GM23338 (cell line): ENCODE data around the gene DCLK1. TPM values are rescaled to one million over a fixed set of nuclear protein-coding genes. Genes with fewer than 3 reads are reported as not detected.

Source experiments
- ATAC-seq: fragments of 200-7000 bp; cut with Tn5 transposase; 3 replicates; pipeline ENCODE4 v1.9.1; 2020
- DNase-seq: peaks from one replicate; pipeline ENCODE4 v3.0.0-alpha.2; 2015; ENCODE audit warnings: low spot score
- H2AFZ ChIP-seq: fragments of 200-600 bp; sonication (generic); 2 replicates; pipeline ENCODE4 v1.8.0; 2016; ENCODE audit warnings: antibody characterized with exemption, mild to moderate bottlenecking, moderate library complexity
- H3F3A ChIP-seq: fragments of 200-600 bp; sonication (generic); replicated peaks from 2 replicates; pipeline ENCODE4 v1.8.0; 2017; ENCODE audit warnings: antibody characterized with exemption, mixed run types, low read depth
- H3K27ac ChIP-seq: fragments of 200-600 bp; sonication (generic); 2 replicates; pipeline ENCODE4 v1.6.1; 2016; ENCODE audit warnings: low read depth
- H3K27me3 ChIP-seq: fragments of 200-600 bp; sonication (generic); 2 replicates; pipeline ENCODE4 v1.8.0; 2016; ENCODE audit warnings: mild to moderate bottlenecking, mixed run types, moderate library complexity; ENCODE audit not compliant: insufficient read depth
- H3K36me3 ChIP-seq: fragments of 200-600 bp; sonication (generic); 2 replicates; pipeline ENCODE4 v1.8.0; 2016; ENCODE audit warnings: mild to moderate bottlenecking; ENCODE audit not compliant: insufficient read depth
- H3K4me1 ChIP-seq: fragments of 200-600 bp; sonication (generic); 2 replicates; pipeline ENCODE4 v1.8.0; 2016; ENCODE audit warnings: mild to moderate bottlenecking, moderate library complexity; ENCODE audit not compliant: insufficient read depth
- H3K4me2 ChIP-seq: fragments of 200-600 bp; sonication (generic); 2 replicates; pipeline ENCODE4 v1.7.1; 2017; ENCODE audit warnings: mixed run types
- H3K4me3 ChIP-seq: fragments of 200-600 bp; sonication (generic); 2 replicates; pipeline ENCODE4 v1.6.1; 2016; ENCODE audit warnings: mixed run types
- H3K79me2 ChIP-seq: fragments of 200-600 bp; sonication (generic); replicated peaks from 2 replicates; pipeline ENCODE4 v1.8.0; 2017; ENCODE audit warnings: mild to moderate bottlenecking; ENCODE audit not compliant: insufficient read depth
- H3K9me2 ChIP-seq: fragments of 200-600 bp; sonication (generic); 2 replicates; pipeline ENCODE4 v1.8.0; 2017; ENCODE audit not compliant: insufficient read depth
- H4K20me1 ChIP-seq: fragments of 200-600 bp; sonication (generic); replicated peaks from 2 replicates; pipeline ENCODE4 v1.8.0; 2017; ENCODE audit warnings: mild to moderate bottlenecking; ENCODE audit not compliant: insufficient read depth
- H3K27ac Mint-ChIP-seq: 2 replicates; pipeline ENCODE4 v1.8.0; 2020; ENCODE audit warnings: inconsistent platforms, mild to moderate bottlenecking, moderate library complexity, mixed read lengths
- H3K27me3 Mint-ChIP-seq: 3 replicates; pipeline ENCODE4 v1.8.0; 2022; ENCODE audit warnings: low read depth, mild to moderate bottlenecking, moderate library complexity, mixed read lengths, inconsistent platforms; ENCODE audit not compliant: insufficient read depth, poor library complexity
- H3K36me3 Mint-ChIP-seq: 3 replicates; pipeline ENCODE4 v1.8.0; 2021; ENCODE audit warnings: low read depth, mild to moderate bottlenecking, inconsistent platforms, moderate library complexity, mixed read lengths
- H3K4me1 Mint-ChIP-seq: 3 replicates; pipeline ENCODE4 v1.8.0; 2020; ENCODE audit warnings: mild to moderate bottlenecking, inconsistent platforms, mixed read lengths
- H3K4me3 Mint-ChIP-seq: 3 replicates; pipeline ENCODE4 v1.8.0; 2021; ENCODE audit warnings: moderate library complexity, mild to moderate bottlenecking, inconsistent platforms, mixed read lengths
- H3K9me3 Mint-ChIP-seq: 3 replicates; pipeline ENCODE4 v1.8.0; 2020; ENCODE audit warnings: moderate library complexity, mild to moderate bottlenecking, inconsistent platforms, mixed read lengths
- CREB1 ChIP-seq: fragments of 250-450 bp; sonication (Bioruptor Pico); IDR thresholded peaks from 2 replicates; pipeline ENCODE4 v1.5.0; 2020; ENCODE audit warnings: low read depth, mild to moderate bottlenecking, moderate library complexity
- EZH2phosphoT487 ChIP-seq: fragments of 200-600 bp; sonication (generic); IDR thresholded peaks from one replicate; pipeline ENCODE4 v1.8.1; 2018; ENCODE audit warnings: antibody characterized with exemption; ENCODE audit not compliant: unreplicated experiment
- NANOG ChIP-seq: IDR thresholded peaks from 2 replicates; pipeline ENCODE4 v1.6.1; 2016; ENCODE audit warnings: antibody characterized with exemption, borderline replicate concordance
- POLR2AphosphoS5 ChIP-seq: IDR thresholded peaks from 2 replicates; pipeline ENCODE4 v1.6.1; 2016; ENCODE audit warnings: antibody characterized with exemption, low read depth
- REST ChIP-seq: IDR thresholded peaks from one replicate; pipeline ENCODE4 v1.6.1; 2018; ENCODE audit warnings: antibody characterized with exemption; ENCODE audit not compliant: unreplicated experiment
- STAT1 ChIP-seq: IDR thresholded peaks from one replicate; pipeline ENCODE4 v1.6.1; 2016; ENCODE audit warnings: antibody characterized with exemption; ENCODE audit not compliant: unreplicated experiment
- ZNF114 ChIP-seq: fragments of 250-450 bp; sonication (Bioruptor Pico); IDR thresholded peaks from 2 replicates; pipeline ENCODE4 v1.5.0; 2020; ENCODE audit warnings: mild to moderate bottlenecking, moderate library complexity
- ZNF331 ChIP-seq: fragments of 250-450 bp; sonication (Bioruptor Pico); IDR thresholded peaks from 2 replicates; pipeline ENCODE4 v1.5.0; 2020; ENCODE audit warnings: low read depth, mild to moderate bottlenecking, moderate library complexity
- ZNF462 ChIP-seq: fragments of 250-450 bp; sonication (Bioruptor Pico); IDR thresholded peaks from 2 replicates; pipeline ENCODE4 v1.5.0; 2020; ENCODE audit warnings: mild to moderate bottlenecking, moderate library complexity
- polyA plus RNA-seq: library from polyadenylated mRNA; unstranded; fragments of >200 nt; fragmentation: Nextera tagmentation; extraction: Ambion mirVana; gene quantifications from 2 replicates; pipeline ENCODE4 v1.2.1, GENCODE V29; 2016
- total RNA-seq: library from RNA; depleted of rRNA; stranded (reverse); fragments of >200 nt; shearing (Covaris generic); gene quantifications from 2 replicates; pipeline ENCODE4 v1.2.3, GENCODE V29; 2014
- TF ChIP-seq, protein P1 (sequence below): IDR thresholded peaks from 2 replicates; pipeline ENCODE4 v1.6.1; 2016; ENCODE audit warnings: antibody characterized with exemption

DCLK1 gene
- total and polyA plus RNA-seq, 2 experiments from 2014 or later, result 13.1 to 57.7 TPM

DNA sequence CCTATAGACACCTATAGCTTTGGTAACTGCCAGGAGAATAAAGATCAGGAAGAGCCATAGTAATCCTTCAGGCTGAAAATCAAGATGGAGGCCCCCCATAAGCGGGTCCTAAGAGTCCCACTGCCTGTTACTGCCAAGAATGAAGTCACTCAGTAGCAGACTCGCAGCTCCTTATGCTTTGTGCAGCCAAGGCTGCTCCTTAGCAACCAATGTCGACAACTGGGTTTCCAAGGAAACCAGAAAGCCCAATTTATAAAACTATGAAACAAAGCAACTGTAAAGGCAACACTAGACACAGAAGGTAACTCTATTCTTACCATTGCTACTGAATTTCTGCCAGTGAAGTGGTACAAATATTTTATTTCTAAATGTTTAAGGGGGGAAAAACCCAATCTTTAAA, 56.5 kb downstream of the DCLK1 start (continued):
- TF ChIP-seq ZNF462 (no peak), REST (no peak), EZH2phosphoT487 (no peak)

- Histone ChIP-seq H3K79me2 (no peaks in the 10 kb centered on the region), H2AFZ (no peak overlapping the region), H3K9me2 (peaks cover 2% of the 10 kb centered on the region; the same call in 1 of the 2 replicates), H3K4me3 (no peak overlapping the region), H3F3A (no peaks in the 10 kb centered on the region), H4K20me1 (no peaks in the 10 kb centered on the region), H3K27me3 (no peaks in the 10 kb centered on the region), H3K4me2 (no peak overlapping the region), H3K36me3 (no peaks in the 10 kb centered on the region), H3K4me1 (peaks cover 23% of the 10 kb centered on the region), H3K27ac (no peak overlapping the region)
- H3K27me3 Mint-ChIP-seq, result no peaks in the 10 kb centered on the region
- no peak for DNase-seq
- no peak overlapping the region for H3K4me3 Mint-ChIP-seq
- H3K9me3 Mint-ChIP-seq, result no peaks in the 10 kb centered on the region
- peaks cover 15% of the 10 kb centered on the region for H3K4me1 Mint-ChIP-seq
- H3K36me3 Mint-ChIP-seq, result no peaks in the 10 kb centered on the region
- no peak overlapping the region for H3K27ac Mint-ChIP-seq
- no peak for ATAC-seq
- TF ChIP-seq POLR2AphosphoS5 (no peak), EZH2phosphoT487 (no peak), ZNF114 (no peak), CREB1 (no peak), NANOG (no peak), STAT1 (no peak), ZNF331 (CRISPR knock-in tag) (no peak)
- TF ChIP-seq, protein P1, sequence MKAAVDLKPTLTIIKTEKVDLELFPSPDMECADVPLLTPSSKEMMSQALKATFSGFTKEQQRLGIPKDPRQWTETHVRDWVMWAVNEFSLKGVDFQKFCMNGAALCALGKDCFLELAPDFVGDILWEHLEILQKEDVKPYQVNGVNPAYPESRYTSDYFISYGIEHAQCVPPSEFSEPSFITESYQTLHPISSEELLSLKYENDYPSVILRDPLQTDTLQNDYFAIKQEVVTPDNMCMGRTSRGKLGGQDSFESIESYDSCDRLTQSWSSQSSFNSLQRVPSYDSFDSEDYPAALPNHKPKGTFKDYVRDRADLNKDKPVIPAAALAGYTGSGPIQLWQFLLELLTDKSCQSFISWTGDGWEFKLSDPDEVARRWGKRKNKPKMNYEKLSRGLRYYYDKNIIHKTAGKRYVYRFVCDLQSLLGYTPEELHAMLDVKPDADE, result no peak
These were observed 58.8 kb downstream of the DCLK1 start for GRCh38 chr13:36072152-36072935.
